ENCODE data around the gene ITGA8.

The ITGA8 gene

DNA sequence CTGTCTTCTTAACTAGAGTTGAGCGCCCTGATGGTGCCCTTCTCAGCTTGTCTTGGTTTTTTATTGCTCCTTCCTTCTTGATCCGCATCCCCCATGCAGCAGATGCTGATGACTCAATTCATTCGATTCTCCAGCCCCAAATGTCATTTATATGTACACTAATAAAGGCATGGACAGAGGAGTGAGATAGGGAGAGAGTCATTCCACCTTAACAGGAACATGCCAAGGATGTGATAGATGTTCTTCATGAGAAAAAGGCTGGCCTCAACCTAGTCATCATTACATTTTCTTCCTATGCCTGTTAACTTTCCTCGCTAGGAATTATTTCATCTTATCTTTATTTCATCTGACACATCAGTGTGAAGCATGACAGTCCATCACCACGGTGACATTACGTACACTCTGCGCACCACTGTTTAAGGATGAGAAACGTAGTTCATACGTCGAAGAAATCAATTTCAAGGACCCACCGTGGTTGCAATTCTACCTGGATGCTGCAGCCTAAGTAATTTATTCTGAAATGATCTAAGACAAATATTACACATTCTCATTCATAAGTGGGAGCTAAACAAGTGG lies 198.3 kb downstream of the ITGA8 start:
- TF ChIP-seq, protein P1, sequence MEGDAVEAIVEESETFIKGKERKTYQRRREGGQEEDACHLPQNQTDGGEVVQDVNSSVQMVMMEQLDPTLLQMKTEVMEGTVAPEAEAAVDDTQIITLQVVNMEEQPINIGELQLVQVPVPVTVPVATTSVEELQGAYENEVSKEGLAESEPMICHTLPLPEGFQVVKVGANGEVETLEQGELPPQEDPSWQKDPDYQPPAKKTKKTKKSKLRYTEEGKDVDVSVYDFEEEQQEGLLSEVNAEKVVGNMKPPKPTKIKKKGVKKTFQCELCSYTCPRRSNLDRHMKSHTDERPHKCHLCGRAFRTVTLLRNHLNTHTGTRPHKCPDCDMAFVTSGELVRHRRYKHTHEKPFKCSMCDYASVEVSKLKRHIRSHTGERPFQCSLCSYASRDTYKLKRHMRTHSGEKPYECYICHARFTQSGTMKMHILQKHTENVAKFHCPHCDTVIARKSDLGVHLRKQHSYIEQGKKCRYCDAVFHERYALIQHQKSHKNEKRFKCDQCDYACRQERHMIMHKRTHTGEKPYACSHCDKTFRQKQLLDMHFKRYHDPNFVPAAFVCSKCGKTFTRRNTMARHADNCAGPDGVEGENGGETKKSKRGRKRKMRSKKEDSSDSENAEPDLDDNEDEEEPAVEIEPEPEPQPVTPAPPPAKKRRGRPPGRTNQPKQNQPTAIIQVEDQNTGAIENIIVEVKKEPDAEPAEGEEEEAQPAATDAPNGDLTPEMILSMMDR (IDR thresholded peaks at IDR 0.05; ENCODE audit: extremely low read depth, insufficient read depth, missing control alignments) = no peak
- in situ Hi-C loops (cut with MboI; ENCODE audit: low pct_unique_long_range_greater_than_20kb, low sequenced_read_pairs, unreplicated experiment) = no loop called here
- no peak for DNase-seq (ENCODE audit: low spot score)

DNA sequence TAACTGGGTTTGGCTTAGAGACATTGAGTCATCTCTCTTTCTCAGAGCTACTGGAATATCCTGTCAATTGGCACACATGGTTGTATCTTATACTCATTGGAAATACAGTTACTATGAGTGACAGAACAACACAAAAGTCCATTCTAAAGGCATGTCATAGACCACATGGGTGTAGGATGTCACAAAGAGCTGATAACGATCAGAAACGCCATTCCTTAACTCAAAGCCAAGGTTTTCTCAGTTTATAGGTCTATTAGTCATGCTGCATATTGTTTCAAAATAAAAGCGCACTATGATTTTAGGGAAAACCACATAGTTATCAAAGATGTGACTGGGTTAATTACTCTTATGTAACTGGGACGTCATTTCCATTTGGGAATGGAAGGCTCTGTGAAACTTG lies 201.5 kb downstream of the ITGA8 start:
- in situ Hi-C loops (cut with MboI; ENCODE audit: low pct_unique_long_range_greater_than_20kb, low sequenced_read_pairs, unreplicated experiment) = no loop called here
- TF ChIP-seq, protein P1 (IDR thresholded peaks at IDR 0.05; ENCODE audit: extremely low read depth, insufficient read depth, missing control alignments) = no peak
- DNase-seq (ENCODE audit: low spot score) = no peak

DNA sequence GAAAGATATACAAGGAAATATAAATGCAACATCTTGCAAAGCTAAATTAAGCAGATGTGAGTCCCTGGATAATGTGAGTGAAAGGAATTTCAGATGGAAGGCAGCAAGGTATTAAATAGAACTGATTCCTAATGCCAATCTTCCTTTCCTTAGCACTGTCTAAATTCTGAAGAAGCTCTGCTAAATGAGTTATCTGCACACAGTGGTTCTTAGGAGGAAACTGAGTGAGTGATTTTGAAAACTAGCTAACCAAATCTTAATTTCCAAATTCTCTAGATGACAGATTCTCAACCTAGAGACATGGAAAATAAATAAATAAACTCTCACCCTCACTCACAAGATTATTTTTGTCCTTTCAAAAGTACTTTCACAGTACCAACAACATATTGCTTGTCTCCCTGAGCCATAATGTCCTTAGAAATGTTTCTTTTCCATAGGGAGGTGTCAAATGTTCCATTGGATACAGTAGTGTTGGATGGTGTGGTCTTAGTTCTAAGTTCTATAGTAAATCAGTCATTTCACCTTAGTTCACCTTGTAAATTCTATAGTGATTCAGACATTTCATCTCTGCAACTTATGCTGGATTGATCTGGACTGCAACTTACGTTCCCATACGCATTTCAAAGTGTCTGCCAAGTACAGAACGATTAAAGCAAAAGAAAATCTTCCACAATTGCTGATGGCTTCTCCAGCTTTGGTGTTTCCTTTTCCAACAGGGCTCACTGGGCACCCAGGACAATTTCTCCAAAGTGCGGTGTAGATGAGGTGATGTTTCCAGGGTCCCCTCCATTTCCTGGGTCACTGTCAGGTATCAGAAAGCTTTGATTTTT lies 203.3 kb downstream of the ITGA8 start:
- DNase-seq (ENCODE audit: low spot score) = no peak
- TF ChIP-seq, protein P1 (IDR thresholded peaks at IDR 0.05; ENCODE audit: extremely low read depth, insufficient read depth, missing control alignments) = no peak
- in situ Hi-C loops (cut with MboI; ENCODE audit: low pct_unique_long_range_greater_than_20kb, low sequenced_read_pairs, unreplicated experiment) = no loop called here

DNA sequence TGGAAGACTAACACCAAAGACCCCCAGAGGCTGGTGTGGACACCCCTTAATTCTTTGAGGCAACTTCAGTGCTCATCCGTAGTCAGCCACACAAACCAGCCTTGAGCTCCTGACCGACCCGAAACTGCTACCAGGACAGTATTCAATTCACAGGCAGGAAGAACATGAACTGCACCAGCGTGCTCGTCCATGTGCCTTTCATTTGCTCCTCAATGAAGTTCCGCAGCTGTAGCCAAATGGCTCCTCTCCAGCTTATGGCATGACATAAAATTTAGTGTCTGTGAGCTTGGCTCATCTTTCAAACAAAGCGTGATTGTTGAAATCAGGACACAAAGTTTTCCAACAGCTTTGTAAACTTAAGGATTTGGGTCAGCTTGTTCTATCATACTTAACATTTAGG lies 204.5 kb downstream of the ITGA8 start:
- in situ Hi-C loops (cut with MboI; ENCODE audit: low pct_unique_long_range_greater_than_20kb, low sequenced_read_pairs, unreplicated experiment) = no loop called here
- DNase-seq (ENCODE audit: low spot score) = no peak
- TF ChIP-seq, protein P1 (IDR thresholded peaks at IDR 0.05; ENCODE audit: extremely low read depth, insufficient read depth, missing control alignments) = no peak

DNA sequence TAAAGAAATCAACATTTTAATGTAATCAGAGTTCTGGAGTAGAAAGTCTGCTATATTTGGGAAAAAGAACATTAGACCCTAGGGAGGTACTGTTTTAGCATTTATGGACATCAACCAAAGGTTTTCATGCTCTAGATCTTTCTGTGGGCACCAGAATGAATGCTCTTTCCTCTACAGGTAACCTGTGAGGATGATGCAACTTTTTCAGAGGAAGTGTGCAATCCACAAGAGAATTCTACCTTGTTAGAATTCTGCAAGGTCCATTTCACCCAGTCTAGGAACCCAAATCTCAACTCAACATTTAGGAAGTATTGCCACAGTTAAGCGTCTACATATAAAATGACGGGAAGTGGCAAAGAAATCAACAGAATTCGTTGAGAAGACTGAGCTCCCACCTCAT lies 208.8 kb downstream of the ITGA8 start:
- no peak for DNase-seq (ENCODE audit: low spot score)
- TF ChIP-seq, protein P1 (IDR thresholded peaks at IDR 0.05; ENCODE audit: extremely low read depth, insufficient read depth, missing control alignments) = no peak
- in situ Hi-C loops (cut with MboI; ENCODE audit: low pct_unique_long_range_greater_than_20kb, low sequenced_read_pairs, unreplicated experiment) = no loop called here

DNA sequence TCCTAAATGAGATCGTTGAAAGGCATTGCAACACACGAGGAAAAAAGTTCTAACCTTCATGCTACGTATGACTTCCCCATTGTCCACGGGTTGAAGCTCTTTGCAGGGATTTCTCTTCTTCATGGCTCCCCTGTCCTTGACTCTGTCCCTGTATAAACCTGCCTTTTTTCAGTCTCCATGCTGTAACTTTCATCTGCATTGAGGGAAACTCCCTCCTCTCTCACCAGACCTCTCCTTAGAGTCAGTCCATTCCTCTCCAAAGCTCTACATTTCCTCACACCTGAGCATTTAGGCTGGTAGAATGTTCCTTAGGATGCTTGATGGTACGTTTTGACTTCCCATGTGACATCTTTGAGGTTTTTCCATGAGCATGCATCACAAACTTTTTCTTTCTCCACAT lies 214.4 kb downstream of the ITGA8 start:
- in situ Hi-C loops (cut with MboI; ENCODE audit: low pct_unique_long_range_greater_than_20kb, low sequenced_read_pairs, unreplicated experiment) = no loop called here
- no peak for DNase-seq (ENCODE audit: low spot score)
- TF ChIP-seq, protein P1 (IDR thresholded peaks at IDR 0.05; ENCODE audit: extremely low read depth, insufficient read depth, missing control alignments) = no peak

Data from GM13977 (cell line).